ENCODE data around the gene BACH2. TPM values are rescaled to one million over a fixed set of nuclear protein-coding genes. Genes with fewer than 3 reads are reported as not detected.

The BACH2 gene
- total RNA-seq, 6 donors from 2014 or later = 3.1 to 6.8 (median 5.3) TPM

- H3K9me3 ChIP-seq = no peaks in the 10 kb centered on the region
- no peak for TF ChIP-seq POLR2AphosphoS5 (IDR thresholded peaks at IDR 0.05)
- TF ChIP-seq CTCF (IDR thresholded peaks at IDR 0.05) = no peak
- no peak for TF ChIP-seq POLR2A (IDR thresholded peaks at IDR 0.05)
- TF ChIP-seq EP300 (IDR thresholded peaks at IDR 0.05) = no peak
- H3K27ac ChIP-seq = no peak overlapping the region
- H3K4me3 ChIP-seq = no peak overlapping the region
- WGBS, 2 donors = 33 to 39% methylated on average over 4 of the region's 4 CpGs
- H3K27me3 ChIP-seq = no peaks in the 10 kb centered on the region
- ATAC-seq (ENCODE audit: low FRiP score in 2 of 2) (peak in 1 of 2 donors; percentile 15), DNase-seq (peak in 1 of 2 donors; percentile 56)
- H3K4me1 ChIP-seq = peaks cover 6 to 22% (median 8%) of the 10 kb centered on the region in 4 donors
- H3K36me3 ChIP-seq = no peaks in the 10 kb centered on the region
These were observed 297.5 kb downstream of the BACH2 start for GRCh38 chr6:89999154-89999553.

GRCh38 chr6:89997456-89998445 is 298.9 kb downstream of the BACH2 start:
- Histone ChIP-seq H3K4me1 (peaks cover 6 to 22% (median 8%) of the 10 kb centered on the region in 4 donors), H3K27ac (no peak overlapping the region), H3K9me3 (no peaks in the 10 kb centered on the region), H3K36me3 (no peaks in the 10 kb centered on the region), H3K27me3 (no peaks in the 10 kb centered on the region), H3K4me3 (no peak overlapping the region)
- 70 to 78% methylated on average over 6 of the region's 6 CpGs for WGBS, 2 donors
- ATAC-seq (ENCODE audit: low FRiP score in 2 of 2) = no peak
- DNase-seq = no peak
- TF ChIP-seq CTCF (IDR thresholded peaks at IDR 0.05) = no peak
- no peak for TF ChIP-seq POLR2A (IDR thresholded peaks at IDR 0.05)
- no peak for TF ChIP-seq POLR2AphosphoS5 (IDR thresholded peaks at IDR 0.05)
- TF ChIP-seq EP300 (IDR thresholded peaks at IDR 0.05) = no peak

- peaks cover 0 to 4% (median 0%) of the 10 kb centered on the region in 4 donors for H3K4me1 ChIP-seq
- no peak overlapping the region for H3K4me3 ChIP-seq
- H3K36me3 ChIP-seq = no peaks in the 10 kb centered on the region
- DNase-seq (no peak), ATAC-seq (ENCODE audit: low FRiP score in 2 of 2) (no peak)
- no peak overlapping the region for H3K27ac ChIP-seq
- no peaks in the 10 kb centered on the region for H3K9me3 ChIP-seq
- H3K27me3 ChIP-seq = no peaks in the 10 kb centered on the region
- TF ChIP-seq POLR2AphosphoS5 (IDR thresholded peaks at IDR 0.05) (no peak), EP300 (IDR thresholded peaks at IDR 0.05) (no peak), CTCF (IDR thresholded peaks at IDR 0.05) (no peak), POLR2A (IDR thresholded peaks at IDR 0.05) (no peak)
- WGBS, 2 donors = 95 to 98% methylated on average over 3 of the region's 3 CpGs
These were observed 303.2 kb downstream of the BACH2 start for GRCh38 chr6:89993411-89993810.

- H3K36me3 ChIP-seq = no peaks in the 10 kb centered on the region
- TF ChIP-seq POLR2AphosphoS5 (IDR thresholded peaks at IDR 0.05) (no peak), POLR2A (IDR thresholded peaks at IDR 0.05) (no peak), EP300 (IDR thresholded peaks at IDR 0.05) (no peak), CTCF (IDR thresholded peaks at IDR 0.05) (no peak)
- DNase-seq = no peak
- WGBS, 2 donors = 90 to 100% methylated on average over 2 of the region's 2 CpGs
- ATAC-seq (ENCODE audit: low FRiP score in 2 of 2) = no peak
- H3K4me1 ChIP-seq = peaks cover 0 to 4% (median 0%) of the 10 kb centered on the region in 4 donors
- H3K9me3 ChIP-seq = no peaks in the 10 kb centered on the region
- H3K4me3 ChIP-seq = no peak overlapping the region
- no peaks in the 10 kb centered on the region for H3K27me3 ChIP-seq
- no peak overlapping the region for H3K27ac ChIP-seq
These were observed 303.8 kb downstream of the BACH2 start for GRCh38 chr6:89992818-89993217.

Data from upper lobe of left lung (tissue), 6 donors.